GM12873 (cell line): ENCODE data around the gene IGF1R.

ENCODE experiments used
- TF ChIP-seq, protein P1 (sequence below): IDR thresholded peaks from 2 replicates; pipeline ENCODE4 v1.5.1; 2012; ENCODE audit warnings: low read depth, mild to moderate bottlenecking, moderate library complexity, low read length, control low read depth; ENCODE audit not compliant: insufficient read depth; ENCODE audit errors: missing control alignments

IGF1R gene

DNA sequence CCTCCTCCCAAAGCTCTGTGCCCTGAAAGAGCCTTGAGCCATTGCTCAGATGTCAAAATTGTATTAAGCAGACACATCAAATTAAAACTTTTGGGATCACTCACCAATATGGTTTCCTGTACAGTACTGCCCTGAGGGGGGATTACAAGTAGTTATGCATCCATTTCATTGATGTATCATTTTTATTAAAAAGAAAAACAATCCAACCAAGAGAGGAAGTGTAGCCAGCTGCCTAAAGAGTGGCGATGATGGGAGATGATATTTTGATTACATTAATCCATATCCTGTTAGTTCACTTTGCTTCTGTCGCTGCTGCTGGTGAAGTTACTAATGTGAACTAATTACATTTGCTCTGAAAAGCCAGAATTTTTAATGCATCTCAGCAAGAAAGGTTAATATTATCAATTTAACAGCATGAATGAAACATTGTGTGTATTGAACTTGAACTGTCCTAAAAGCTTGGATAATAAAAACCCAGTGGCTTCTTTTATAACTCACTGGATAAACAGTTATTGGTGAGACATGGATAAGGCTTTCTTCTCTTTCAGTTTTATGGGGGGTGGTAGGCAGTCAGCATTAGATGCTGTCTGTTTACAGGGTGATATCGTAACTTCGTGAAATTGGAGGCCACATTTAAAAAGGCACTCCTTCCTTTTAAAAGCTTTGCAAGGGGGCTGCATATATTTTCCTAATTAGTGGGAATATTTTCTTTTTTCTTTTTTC lies 87.7 kb downstream of the IGF1R start:
- TF ChIP-seq, protein P1, sequence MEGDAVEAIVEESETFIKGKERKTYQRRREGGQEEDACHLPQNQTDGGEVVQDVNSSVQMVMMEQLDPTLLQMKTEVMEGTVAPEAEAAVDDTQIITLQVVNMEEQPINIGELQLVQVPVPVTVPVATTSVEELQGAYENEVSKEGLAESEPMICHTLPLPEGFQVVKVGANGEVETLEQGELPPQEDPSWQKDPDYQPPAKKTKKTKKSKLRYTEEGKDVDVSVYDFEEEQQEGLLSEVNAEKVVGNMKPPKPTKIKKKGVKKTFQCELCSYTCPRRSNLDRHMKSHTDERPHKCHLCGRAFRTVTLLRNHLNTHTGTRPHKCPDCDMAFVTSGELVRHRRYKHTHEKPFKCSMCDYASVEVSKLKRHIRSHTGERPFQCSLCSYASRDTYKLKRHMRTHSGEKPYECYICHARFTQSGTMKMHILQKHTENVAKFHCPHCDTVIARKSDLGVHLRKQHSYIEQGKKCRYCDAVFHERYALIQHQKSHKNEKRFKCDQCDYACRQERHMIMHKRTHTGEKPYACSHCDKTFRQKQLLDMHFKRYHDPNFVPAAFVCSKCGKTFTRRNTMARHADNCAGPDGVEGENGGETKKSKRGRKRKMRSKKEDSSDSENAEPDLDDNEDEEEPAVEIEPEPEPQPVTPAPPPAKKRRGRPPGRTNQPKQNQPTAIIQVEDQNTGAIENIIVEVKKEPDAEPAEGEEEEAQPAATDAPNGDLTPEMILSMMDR, result no peak

DNA sequence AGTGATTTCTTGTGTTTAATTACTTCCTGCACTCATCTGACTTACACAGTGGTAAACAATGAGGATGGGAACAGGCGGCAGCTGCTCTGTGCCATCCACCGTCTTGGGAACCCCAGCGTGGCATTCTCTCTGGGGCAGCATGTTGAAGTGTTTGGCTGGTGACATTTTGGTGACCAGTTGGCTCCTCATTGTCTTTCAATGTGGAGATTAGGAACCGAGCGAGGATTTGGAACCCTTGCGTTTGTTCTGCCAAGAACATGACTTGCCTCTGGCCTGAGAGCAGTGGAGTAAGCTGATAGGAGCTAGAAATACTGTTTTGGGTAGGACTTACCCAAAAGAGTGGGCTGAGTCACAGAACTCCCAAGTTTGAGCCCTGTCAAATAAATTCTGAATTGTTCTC lies 88.8 kb downstream of the IGF1R start:
- TF ChIP-seq, protein P1, result no peak

DNA sequence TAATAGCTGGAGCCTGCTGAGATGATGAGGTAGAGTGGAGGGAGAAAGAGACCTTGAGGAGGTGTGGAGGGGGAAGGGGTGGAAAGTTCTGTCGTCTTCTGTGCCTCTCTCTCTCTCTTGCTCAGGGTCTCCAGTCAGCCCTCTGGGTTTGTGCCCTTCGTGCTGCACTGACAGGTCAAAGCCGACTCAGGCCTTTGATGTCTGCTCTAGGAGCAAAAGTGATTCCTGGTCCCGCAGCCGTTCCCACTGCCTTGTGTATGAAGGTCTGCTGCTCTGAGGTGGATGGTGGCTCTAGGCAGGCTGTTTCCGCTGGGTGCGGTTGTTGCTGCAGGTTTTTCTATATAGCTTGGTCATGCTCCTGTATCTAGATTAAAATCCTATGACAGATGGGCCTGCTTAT lies 89.4 kb downstream of the IGF1R start:
- TF ChIP-seq, protein P1, result no peak

DNA sequence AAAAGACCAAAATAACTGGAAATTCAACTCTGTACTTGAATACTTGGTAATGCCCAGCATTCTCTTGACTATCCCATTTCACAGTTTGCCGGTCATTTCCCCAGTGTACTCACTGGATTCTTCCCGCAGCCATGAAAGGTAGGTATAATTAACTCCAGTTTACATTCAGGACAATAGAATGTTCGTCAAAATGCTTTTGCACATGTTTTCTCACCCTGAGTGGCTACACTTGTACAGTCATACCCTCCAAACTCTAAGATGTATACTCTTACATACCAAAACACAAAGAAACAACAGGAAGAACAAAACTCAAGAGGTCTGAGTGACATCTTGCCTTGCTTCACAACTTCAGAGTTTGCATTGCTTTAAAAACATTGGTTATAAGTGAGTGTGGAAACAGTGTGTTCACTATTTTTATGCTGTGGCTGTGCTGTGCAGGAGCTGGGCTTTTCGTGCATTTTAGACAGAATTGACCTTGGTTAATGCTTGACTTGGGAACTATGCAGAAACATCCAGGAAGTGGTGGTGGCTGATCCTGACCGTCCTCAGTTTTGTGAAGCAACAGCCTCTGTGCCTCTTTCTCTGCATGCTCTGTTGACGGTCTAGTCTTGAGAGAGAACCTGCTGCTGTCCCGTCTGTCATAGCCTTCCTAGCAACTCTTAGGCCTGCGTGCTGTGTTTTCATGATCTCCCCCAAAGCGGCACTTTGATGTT lies 90.5 kb downstream of the IGF1R start:
- TF ChIP-seq, protein P1, result no peak

DNA sequence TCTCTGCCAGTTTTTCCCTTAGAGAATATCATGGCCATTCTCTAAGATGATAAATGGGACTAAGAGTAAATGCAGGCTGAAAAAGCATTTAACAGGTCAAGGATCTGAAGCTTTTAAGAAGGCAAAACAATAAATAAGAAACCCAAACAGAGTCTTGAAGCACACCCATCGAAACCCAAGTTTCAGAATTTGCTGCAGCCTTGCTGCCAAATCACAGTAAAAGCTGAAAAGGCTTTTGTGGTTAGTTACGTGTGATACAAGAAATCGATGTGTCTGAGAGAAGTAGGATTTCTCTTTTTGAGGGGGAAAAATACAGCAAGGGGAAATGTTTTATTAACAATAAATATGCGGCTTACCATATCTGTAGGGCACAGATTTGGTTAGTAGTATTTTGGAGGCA lies 92.0 kb downstream of the IGF1R start:
- TF ChIP-seq, protein P1, result no peak

DNA sequence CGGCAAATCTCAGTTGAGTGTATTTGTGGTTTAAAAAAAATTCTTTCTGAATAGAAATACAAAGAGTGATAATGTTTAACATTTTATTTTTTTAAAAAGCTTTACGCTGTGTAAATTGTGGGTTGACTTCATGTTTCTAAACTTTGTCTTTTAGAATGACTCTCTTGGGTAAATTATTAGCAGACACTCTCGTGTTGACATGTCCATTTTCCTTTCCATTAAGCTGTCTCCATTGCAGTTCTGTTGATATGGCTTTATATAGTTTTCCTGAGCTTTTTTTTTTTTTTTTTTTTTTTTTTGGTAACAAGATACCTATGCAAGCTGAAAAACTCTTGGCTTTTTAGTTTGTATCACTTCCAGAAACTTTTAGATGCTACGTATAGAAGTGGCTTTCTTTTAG lies 92.6 kb downstream of the IGF1R start:
- TF ChIP-seq, protein P1, result no peak

DNA sequence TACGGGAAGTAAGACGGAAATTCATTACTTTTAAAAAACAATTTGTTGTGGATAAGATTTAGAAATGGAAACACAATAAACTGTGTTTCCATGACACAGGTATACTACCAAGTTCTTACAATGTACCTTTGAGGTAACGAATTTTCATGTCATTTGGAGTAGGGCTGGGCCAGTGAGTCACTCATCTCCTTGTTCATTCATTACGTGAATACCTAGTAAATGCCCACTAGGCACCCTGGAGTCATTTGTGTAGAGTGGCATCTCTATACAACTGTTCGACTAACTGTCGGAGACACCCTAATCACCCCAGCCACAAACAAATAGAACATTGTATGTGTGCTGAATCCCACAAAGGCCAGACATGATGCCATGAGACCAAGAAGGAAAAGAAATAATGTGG lies 94.8 kb downstream of the IGF1R start:
- TF ChIP-seq, protein P1, result no peak
